Measurements from ENCODE around the gene TVP23A. TPM values are rescaled to one million over a fixed set of nuclear protein-coding genes. Genes with fewer than 3 reads are reported as not detected.

TVP23A gene
- total RNA-seq, 2 donors from 2014 or later = not detected

GRCh38 chr16:10728003-10728887 is 90.3 kb downstream of the TVP23A start:
- DNase-seq = no peak
- ATAC-seq = no peak
- H3K9me3 ChIP-seq (ENCODE audit: control insufficient read depth, low read length, poor library complexity, severe bottlenecking) = no peaks in the 10 kb centered on the region
- H3K27ac Mint-ChIP-seq = no peak overlapping the region
- H3K36me3 Mint-ChIP-seq (ENCODE audit: low read depth) = no peaks in the 10 kb centered on the region
- peaks cover 9% of the 10 kb centered on the region for H3K27me3 Mint-ChIP-seq
- no peak overlapping the region for H3K4me3 Mint-ChIP-seq
- H3K4me1 Mint-ChIP-seq = no peaks in the 10 kb centered on the region

Other genes with a start within 250 kb of the TVP23A start
- gene EMP2, start 238.2 kb downstream of the TVP23A start, total RNA-seq = not detected
- not detected for gene TEKT5, start 123.9 kb downstream of the TVP23A start, total RNA-seq
- 10 to 100 TPM; 19.2 to 21.0 TPM for gene NUBP1, start 75.0 kb downstream of the TVP23A start, total RNA-seq
- gene CIITA, start 58.4 kb upstream of the TVP23A start, total RNA-seq = 10 to 100 TPM in 1 of 2 donors, 1 to 10 TPM in 1; 9.7 to 25.3 TPM
- 10 to 100 TPM; 14.2 to 15.1 TPM for gene DEXI, start 123.7 kb upstream of the TVP23A start, total RNA-seq
- 10 to 100 TPM; 31.1 to 32.0 TPM for gene CLEC16A, start 125.8 kb upstream of the TVP23A start, total RNA-seq

Measured in T-helper 17 cell (primary cell).